ENCODE measurements around the gene AHCTF1.

- TF ChIP-seq EZH2phosphoT487 (IDR thresholded peaks at IDR 0.05; ENCODE audit: insufficient read depth, low read depth) (no peak), EZH2 (IDR thresholded peaks at IDR 0.05; ENCODE audit: insufficient read depth, poor library complexity, severe bottlenecking) (no peak)
Observed at GRCh38 chr1:246838118-246838456, 93.7 kb downstream of the AHCTF1 start.

Data from GM23248 (cell line).